ENCODE measurements around the gene PEX14. TPM values are rescaled to one million over a fixed set of nuclear protein-coding genes. Genes with fewer than 3 reads are reported as not detected.
A peak's percentile ranks its signal among the peaks of the same experiment; 100 is the strongest.

The PEX14 gene
- total and polyA plus RNA-seq, 11 donors = 14.9 to 28.7 (median 20.4) TPM

GRCh38 chr1:10528066-10529014 is 53.6 kb downstream of the PEX14 start:
- WGBS, 4 donors = 33 to 42% (median 37%) methylated on average over 13 of the region's 13 CpGs
- TF ChIP-seq POLR2A (IDR thresholded peaks at IDR 0.05) (no peak), CTCF (IDR thresholded peaks at IDR 0.05) (no peak)
- H3K27ac ChIP-seq = peak overlapping the region in 11 of 12 donors; percentile 6 to 78 (median 66)
- no peak overlapping the region for H3K4me3 ChIP-seq
- no peaks in the 10 kb centered on the region for H3K27me3 ChIP-seq
- ATAC-seq (peak; percentile 92 to 98 (median 96)), DNase-seq (peak in 4 of 5 donors; percentile 52 to 84 (median 56))
- intact Hi-C loops (cut with DNase I) = loop anchor here in 1 of 10 donors (10.0 kb wide), 1 partner anchor 136 kb away; no protein-coding TSS in a partner anchor
- H3K36me3 ChIP-seq = no peaks in the 10 kb centered on the region
- H3K9me3 ChIP-seq = no peaks in the 10 kb centered on the region
- peaks cover 0 to 51% (median 31%) of the 10 kb centered on the region in 12 donors for H3K4me1 ChIP-seq

GRCh38 chr1:10529091-10529490 is 54.3 kb downstream of the PEX14 start:
- no peaks in the 10 kb centered on the region for H3K9me3 ChIP-seq
- peaks cover 0 to 51% (median 31%) of the 10 kb centered on the region in 12 donors for H3K4me1 ChIP-seq
- H3K27ac ChIP-seq = peak overlapping the region in 11 of 12 donors; percentile 6 to 78 (median 66)
- no peak overlapping the region for H3K4me3 ChIP-seq
- H3K27me3 ChIP-seq = no peaks in the 10 kb centered on the region
- peak in 2 of 4 donors; percentile 30 to 35 for ATAC-seq
- 62 to 73% (median 67%) methylated on average over 12 of the region's 12 CpGs for WGBS, 4 donors
- H3K36me3 ChIP-seq = no peaks in the 10 kb centered on the region
- TF ChIP-seq POLR2A (IDR thresholded peaks at IDR 0.05) (no peak), CTCF (IDR thresholded peaks at IDR 0.05) (no peak)
- intact Hi-C loops (cut with DNase I) = loop anchor here in 1 of 10 donors (10.0 kb wide), 1 partner anchor 136 kb away; no protein-coding TSS in a partner anchor
- no peak for DNase-seq

- no peak for ATAC-seq
- Histone ChIP-seq H3K4me3 (no peak overlapping the region), H3K9me3 (no peaks in the 10 kb centered on the region), H3K36me3 (no peaks in the 10 kb centered on the region), H3K4me1 (peaks cover 0 to 51% (median 31%) of the 10 kb centered on the region in 12 donors), H3K27ac (peak overlapping the region in 5 of 12 donors; percentile 59 to 78 (median 66)), H3K27me3 (no peaks in the 10 kb centered on the region)
- 41 to 48% (median 43%) methylated on average over 3 of the region's 3 CpGs for WGBS, 4 donors
- DNase-seq = no peak
- no peak for TF ChIP-seq POLR2A (IDR thresholded peaks at IDR 0.05)
- TF ChIP-seq CTCF (IDR thresholded peaks at IDR 0.05) = no peak
- intact Hi-C loops (cut with DNase I) = loop anchor here in 8 of 10 donors (5.0 to 10.0 kb wide), 7 partner anchors 105 to 338 kb away; partner anchors contain the start of gene CASZ1 (in 3 of the 8)
Observed at GRCh38 chr1:10529765-10530164, 55.0 kb downstream of the PEX14 start.

GRCh38 chr1:10530281-10530740 is 55.6 kb downstream of the PEX14 start:
- TF ChIP-seq CTCF (IDR thresholded peaks at IDR 0.05) = peak; percentile 39 to 78 (median 68)
- TF ChIP-seq POLR2A (IDR thresholded peaks at IDR 0.05) = no peak
- Histone ChIP-seq H3K36me3 (no peaks in the 10 kb centered on the region), H3K4me1 (peaks cover 0 to 51% (median 31%) of the 10 kb centered on the region in 12 donors), H3K9me3 (no peaks in the 10 kb centered on the region), H3K27me3 (no peaks in the 10 kb centered on the region), H3K4me3 (no peak overlapping the region), H3K27ac (peak overlapping the region in 3 of 12 donors; percentile 3 to 71 (median 66))
- 36 to 54% (median 39%) methylated on average over 20 of the region's 20 CpGs for WGBS, 4 donors
- intact Hi-C loops (cut with DNase I) = loop anchor here in 8 of 10 donors (5.0 to 10.0 kb wide), 6 partner anchors 104 to 337 kb away; partner anchors contain the start of gene CASZ1 (in 3 of the 8)
- peak in 3 of 4 donors; percentile 17 to 61 (median 35) for ATAC-seq
- DNase-seq = peak in 4 of 5 donors; percentile 35 to 68 (median 38)

All from heart left ventricle (tissue), 16 donors.